Adrenal gland (tissue), 5 donors: ENCODE data around the gene IGFN1.

ENCODE experiments used
- CTCF ChIP-seq, 6 experiments: fragments of 450-650 bp in 4 of 6; fragments of 200-600 bp in 2 of 6; sonication (generic) in 1 of 6; IDR thresholded peaks; 1 replicate in 5 of 6; 2 replicates in 1 of 6; pipeline versions ENCODE4 v1.5.1 to v1.8.0; 2016 to 2021; ENCODE audit warnings: antibody characterized with exemption in 6 of 6, mild to moderate bottlenecking in 2 of 6, moderate library complexity in 1 of 6
- POLR2A ChIP-seq, 2 donors: fragments of 450-650 bp; IDR thresholded peaks; one replicate each; pipeline ENCODE4 v1.6.1; 2017; ENCODE audit warnings: antibody characterized with exemption in 2 of 2, mild to moderate bottlenecking in 2 of 2, moderate library complexity in 1 of 2
- donor health status: DM: no; HTN: no; CAD: no.

GRCh38 chr1:201169203-201169602 is 21.4 kb upstream of the IGFN1 start:
- TF ChIP-seq CTCF (IDR thresholded peaks at IDR 0.05) (no peak), POLR2A (IDR thresholded peaks at IDR 0.05) (no peak)
